HG03025 (cell line): ENCODE results near the gene MRPS27.

Experiments
- ATAC-seq: cut with Tn5 transposase; IDR thresholded peaks from one replicate; pipeline ENCODE4 v1.9.1; 2021; ENCODE audit warnings: mild to moderate bottlenecking, moderate library complexity; ENCODE audit not compliant: unreplicated experiment, low FRiP score

MRPS27 gene

DNA sequence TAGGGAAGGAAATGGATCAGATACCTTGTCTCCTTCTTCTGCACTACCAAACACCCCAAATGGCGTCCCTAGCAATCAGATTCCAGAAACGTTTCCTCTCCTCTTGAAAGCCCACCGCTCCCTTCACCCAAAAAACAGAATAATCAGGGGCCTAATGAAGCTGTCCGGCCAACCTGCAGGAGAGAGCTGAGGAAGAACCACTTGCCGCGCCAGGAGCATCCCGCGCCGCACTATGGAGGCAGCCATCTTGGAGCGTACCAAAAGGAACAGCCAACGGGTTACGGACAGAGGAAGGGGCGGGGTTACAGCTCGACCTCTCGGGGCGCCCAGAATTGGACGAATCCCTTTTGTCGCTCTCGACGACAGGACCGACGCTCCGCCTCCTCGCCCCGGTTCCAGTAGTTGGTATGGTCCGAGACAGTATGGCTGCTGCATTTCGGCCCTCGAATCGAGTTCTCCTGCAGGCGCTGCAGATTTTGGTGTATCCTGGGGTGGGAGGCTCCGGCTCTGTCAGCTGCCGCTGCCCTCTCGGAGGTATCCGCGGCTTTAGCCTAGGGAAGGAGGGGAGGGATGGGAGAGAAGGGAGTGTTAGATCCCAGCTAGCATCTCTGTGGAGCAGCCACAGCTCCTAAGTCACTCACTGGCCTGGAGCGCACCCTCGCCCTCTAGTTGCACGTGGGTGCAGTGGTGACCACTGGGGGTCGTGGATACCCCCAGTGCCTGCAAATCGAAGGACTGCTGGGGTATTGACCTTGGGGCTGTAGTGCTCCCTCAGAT is at the start of gene MRPS27, which contains the start of gene PTCD2:
Gene MRPS27, minus strand, starts transcription at position 265 of the 777 bp plus-strand sequence. Its CDS starts 19 bp downstream, at position 246.
Gene PTCD2, plus strand, starts transcription at position 398 of the 777 bp plus-strand sequence. Its CDS starts 10 bp downstream, at position 408.
- ATAC-seq, result peak; percentile 96

DNA sequence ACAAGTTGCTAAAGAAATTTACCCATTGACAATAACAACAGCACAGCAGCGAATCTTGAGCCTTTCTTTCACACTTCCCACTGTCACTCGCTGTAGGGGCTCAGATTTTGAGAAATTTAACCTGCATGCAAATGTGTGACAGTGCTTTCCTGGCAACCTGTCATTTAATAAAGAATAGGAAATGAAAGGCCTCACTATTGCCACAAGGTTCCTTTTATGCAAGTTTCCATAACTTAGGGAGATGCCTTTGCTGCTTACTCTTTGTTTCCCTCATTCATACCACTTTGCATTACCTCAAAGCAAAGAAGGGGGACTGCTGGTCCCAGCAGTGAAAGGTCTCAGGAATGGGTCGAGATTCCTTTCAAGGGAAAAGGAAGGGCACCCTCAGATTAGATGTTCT is 49.7 kb upstream of the MRPS27 start:
- no peak for ATAC-seq

DNA sequence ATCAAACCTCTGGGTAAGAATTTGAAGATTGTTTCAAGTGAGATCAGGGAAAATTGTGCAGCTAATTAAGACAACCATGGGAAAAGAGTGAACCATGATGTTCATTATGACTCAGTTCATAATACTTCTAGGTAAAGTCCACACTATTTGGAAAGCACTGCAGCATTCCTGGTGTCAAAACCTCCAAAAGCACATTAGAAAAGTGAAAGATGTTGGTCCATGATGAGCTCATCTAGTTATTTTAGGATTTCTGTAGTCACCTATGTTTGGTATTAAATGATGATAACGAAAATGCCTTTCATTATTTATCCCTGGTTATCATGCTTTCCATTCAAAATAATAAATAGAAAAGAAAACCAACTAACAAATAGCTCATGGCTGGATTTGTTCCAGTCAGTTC is 49.3 kb upstream of the MRPS27 start:
- no peak for ATAC-seq

DNA sequence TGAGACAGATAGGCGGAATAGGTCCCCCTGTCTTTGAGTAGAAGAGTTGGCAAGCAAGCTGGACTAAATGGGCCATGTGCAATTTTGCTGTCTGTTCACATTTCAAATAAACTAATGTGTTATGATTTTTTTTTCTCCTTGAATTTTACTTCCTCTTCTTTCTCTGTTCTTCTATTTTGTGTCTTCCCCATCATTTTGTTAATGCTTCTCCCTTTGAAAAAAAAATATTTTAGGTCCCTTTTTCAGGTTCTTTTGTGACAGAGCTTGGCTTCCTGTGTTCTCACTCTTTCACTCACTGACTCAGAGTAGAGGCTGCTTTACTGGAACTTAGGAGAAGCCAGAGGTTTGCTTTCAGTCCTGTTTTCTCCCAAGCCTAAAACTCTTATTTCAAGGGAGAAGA is 48.2 kb upstream of the MRPS27 start:
- ATAC-seq, result no peak

DNA sequence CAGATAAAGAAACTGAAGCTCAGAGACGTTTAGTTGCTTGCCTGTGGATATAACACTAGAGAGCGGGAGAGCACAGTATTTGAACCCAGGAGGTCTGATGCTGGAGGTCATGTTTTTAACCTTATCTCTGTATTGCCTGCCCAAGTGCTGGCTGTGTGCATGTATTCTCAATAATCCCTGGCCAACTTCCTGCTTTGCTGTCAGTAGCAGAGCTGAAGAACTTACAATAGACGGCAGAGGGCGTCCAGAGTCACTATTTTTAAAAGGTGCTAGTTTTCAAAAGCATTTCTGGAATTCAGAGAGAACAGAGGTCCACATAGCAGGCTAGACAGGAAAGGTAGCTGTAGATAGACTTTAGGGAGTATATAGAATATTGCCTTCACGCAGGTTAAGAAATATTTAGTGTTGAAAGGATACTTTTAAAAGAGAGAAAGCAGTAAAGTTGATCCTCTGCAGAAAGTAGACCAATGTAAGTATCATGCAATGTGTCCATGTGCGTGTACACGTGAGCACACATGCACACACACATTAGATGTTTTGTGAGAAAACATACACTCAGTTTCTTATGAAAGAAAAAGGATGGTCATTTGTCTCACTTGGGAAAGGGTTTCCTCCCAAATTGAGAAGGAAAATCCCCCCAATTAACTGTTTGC is 46.4 kb upstream of the MRPS27 start:
- ATAC-seq, result peak; percentile 72

DNA sequence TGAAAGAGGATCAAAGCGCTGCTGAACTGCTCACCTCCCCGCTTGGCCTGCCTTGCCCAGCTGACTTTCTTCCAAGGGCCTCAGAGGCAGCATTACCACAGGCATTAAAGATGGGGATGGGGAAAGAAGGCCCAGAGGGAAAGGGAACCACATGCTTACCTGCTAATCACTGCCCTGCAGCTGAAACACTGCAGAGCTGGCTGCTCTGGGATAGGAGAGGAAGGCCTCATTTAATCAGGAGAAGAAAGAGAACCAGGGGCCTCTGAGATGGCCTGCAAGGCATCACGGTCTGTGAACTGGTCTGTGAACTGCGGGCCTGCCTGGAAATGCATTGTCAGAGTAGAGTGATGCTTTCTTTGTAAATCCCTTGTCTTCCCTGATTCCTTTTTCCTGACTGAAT is 44.9 kb upstream of the MRPS27 start:
- no peak for ATAC-seq

DNA sequence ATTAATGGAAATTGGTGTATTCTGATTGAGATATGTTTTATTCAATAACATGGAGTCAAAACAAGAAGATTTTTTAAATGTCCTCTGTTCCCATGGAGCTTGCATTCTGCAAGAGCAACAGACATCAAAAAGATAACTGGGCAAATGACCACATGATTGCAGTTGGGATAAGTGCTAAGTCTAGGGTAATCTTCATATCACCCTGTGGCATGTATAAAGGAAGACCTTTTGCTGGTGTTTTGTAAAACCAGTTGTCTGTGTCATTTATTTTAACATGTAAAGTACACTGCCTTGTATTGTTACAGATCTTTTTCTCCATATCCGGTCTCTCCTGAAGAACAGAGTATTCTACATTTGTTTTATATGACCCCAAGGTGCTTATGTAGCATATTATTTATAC is 44.1 kb upstream of the MRPS27 start:
- ATAC-seq, result no peak

DNA sequence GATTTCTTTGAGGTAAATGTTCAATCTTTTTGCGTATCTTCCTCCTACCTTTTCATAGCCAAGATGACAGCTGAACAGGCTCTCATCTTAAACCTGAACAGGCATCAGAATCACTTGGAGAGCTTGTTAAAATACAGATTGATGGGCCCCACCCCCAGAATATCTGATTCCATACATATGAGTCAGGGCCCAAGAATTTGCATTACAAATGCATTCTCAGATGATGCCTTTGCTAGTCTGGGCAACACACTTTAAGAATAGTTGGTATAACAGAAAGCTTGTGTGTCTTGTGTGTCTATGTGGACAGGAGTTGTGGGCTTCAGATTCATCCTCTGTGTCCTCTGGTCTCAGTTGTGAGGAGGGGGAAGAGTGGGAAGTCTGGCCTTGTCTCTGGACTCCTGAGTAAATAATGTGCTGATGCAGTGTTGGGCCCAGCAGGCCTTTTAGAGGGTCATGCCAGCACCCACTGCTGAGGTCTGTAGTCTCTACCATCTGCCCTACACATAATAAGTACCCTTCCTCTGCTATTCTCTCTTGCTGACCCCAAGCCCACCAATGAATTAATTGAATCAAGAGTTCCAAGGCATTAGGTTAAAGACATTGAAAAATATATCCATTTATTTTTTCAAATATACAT is 43.2 kb upstream of the MRPS27 start:
- no peak for ATAC-seq

DNA sequence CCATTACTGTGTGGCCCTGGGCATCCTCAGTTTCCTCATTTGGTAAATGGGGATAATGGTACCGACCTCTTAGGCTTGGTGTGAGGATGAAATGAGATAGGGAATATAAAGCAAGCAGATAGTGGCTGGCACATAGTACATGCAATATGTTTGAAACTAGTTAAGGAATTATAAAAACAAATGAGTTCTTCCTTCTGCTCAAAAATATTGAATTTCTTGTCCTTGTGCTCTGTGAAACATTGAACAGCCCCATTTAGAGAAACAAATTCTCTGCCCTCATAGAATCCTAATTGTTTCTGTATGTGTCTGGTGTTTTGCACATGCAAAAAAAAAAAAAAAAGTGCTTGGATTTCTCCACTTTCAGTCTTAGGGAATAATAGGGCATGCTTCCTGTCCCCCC is 39.8 kb upstream of the MRPS27 start:
- no peak for ATAC-seq

DNA sequence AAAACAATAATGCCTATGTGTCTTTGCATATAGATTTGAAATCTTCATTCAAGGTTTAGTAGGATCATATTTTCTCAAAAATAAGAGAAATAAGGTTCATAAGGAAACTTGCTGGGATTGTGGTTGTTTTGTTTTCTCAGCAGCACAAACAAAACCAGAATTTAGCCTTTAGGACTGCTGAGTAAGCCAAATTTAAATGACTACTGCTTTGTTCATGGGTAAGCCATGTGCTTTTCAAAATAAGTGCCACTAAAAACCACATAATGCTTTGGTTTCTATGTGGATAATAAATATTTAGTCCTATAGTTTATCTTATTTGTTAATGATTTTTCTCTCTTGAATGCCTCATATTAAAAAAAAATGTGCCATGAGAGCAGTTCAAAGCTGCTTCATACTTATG is 38.9 kb upstream of the MRPS27 start:
- ATAC-seq, result no peak

DNA sequence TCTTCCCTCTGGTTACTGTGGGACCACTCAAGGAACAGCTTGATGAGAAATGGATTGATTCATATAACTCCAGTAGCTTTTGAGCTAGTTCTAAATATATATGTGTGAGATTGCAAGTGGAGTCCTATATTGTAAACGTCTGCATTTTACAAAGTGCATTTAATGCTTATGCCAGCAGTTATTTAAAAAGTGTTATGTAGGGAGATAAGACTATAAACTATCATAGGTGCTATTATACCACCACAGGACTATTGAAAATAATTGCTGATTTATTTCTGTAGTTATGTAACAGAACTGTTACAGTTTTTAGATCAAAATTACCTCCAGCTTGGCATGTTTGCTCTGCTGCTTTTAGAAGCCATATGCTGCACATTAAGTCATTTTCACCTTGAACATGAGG is 36.3 kb upstream of the MRPS27 start:
- ATAC-seq, result no peak

DNA sequence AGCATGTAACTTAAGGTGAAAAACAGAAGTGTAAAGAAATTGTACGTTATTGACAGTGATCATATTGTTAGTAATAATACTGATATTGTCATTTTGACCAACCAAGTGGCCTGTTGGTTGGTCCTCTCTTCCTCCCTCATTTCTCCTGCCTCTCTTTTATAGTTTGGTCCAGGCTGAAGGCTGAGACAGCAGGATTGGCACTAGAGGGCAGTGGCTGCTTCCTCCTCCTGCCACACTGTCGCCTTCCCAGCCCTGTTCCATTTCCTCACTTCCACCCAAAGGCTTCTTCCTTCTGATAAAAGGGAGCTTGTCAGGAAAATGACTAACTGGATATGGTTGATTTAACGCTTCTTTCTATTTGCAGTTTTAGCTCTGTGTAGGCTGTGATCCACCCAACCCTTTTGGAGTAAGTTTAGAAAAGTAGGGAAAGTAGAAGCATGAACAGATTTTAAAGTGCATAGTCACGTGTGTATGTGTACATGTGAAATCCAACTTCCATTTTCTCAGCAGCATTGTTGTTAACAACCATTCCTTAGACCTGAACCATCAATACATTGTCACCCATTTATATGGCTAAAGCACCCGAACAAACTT is 35.8 kb upstream of the MRPS27 start:
- ATAC-seq, result no peak

DNA sequence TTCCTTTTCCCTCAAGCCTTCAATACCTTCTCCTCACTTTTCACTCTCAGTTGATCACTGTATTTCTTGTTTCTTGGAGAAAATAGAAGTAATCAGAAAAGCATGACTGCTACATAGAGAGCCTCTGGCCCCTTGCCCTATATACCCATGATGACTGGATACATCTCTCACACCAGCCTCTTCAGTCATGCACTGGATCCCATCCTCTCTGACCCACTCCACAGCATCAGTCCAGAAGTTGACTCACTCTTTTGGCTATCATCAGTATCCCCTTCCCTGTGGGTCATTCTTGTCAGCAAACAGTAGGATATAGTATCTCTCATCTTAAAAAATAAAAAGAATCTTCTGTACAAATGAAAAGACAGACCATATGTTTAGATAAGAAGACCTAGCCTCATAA is 33.0 kb upstream of the MRPS27 start:
- ATAC-seq, result no peak

DNA sequence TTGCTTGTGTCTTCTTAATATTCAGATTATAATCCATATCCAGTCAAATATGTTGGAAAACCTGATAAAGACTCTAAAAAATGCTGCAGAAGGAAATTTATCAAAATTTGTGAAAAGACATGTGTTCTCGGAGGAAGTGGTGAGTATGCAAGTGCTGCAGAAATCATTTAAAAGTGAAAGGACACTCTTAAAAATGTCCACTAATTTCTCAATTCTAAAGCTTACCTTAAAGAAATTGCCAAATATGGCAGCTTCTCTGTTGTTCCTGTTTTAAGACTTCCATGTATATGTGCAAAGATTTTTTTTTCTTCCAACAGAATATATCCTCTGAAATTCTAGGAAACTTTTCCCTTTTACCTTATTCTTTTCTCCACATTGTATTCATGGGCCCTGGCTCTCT is 32.6 kb upstream of the MRPS27 start:
- no peak for ATAC-seq

DNA sequence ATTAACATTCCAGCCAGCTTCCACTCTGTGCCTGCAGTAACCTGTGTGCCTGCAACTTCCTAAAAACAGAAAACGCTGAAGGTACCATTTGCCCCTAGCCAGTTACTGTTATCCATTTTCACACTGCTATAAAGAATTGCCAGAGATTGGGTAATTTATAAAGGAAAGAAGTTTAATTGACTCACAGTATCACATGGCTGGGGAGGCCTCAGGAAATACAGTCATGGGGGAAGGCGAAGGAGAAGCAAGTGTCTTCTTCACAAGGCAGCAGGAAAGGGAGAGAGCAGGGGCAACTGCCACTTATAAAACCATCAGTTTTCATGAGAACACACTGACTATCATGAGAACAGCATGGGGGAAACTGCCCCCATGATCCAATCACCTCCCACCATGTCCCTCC is 31.3 kb upstream of the MRPS27 start:
- ATAC-seq, result no peak

DNA sequence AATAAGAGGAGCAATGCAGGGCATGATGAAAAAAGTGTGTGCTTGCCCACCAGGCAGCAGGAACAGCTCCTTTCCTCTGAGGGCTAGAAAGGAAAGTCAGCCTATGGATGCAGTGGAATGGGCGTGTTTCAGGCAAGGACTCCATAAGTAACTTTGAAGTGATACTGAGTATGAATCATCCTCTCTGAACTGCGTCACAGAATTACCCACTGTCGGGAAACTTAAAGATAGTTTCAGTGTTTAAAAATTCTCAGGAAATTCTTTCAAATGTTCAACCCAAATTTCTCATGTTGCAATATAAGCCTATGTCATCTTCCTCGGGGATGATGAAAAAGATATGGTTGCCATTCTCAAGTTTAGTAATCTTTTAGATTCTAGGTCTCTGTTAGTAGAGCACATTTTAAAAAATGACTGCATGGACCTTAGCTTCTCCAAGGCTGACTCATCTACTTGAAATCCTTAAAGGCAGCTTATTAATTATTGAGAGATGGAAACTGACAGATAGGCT is 27.8 kb upstream of the MRPS27 start:
- no peak for ATAC-seq

DNA sequence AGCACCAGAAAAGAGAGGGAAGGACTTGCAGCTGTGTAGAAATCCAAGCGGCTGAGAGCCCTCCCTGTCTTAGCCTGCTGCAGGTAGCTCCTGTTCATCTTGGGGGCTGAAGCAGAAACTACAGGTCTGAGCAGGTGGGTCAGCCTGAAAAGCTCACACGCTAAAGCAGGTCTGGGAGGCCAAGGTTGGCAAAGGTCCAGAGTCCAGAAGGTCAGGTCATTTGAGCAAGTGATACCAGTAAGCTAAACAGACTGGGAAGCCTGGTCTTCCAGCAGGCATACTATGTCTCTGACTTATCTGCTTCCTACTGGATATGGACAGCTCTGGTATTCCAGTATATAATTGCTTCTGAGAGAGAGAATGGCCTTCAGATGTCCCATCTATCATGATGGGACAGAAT is 26.4 kb upstream of the MRPS27 start:
- ATAC-seq, result no peak

DNA sequence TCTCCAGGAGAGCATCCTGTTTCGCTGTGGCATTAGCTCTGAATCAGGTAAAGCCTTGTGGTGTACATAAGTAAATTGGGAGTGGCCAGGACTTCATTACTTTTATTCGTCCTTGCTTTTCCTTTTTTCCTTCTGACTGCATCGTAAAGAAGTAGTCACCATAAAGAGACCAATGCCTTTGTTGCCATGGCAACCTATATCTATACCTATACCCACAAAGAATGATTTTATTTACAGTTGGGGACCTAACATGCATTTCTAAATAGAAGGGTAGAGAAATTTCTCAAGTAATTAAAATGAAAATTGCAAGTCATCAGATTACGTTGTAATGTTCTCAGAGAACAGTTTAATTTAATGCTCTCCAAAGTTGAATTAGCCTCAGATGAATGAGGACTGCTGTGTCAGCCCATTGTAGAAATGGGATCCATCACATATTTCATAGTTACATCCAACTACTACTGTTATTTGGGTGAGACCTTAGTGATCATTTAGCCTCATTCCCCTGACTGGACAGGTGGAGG is 18.7 kb upstream of the MRPS27 start:
- ATAC-seq, result no peak

DNA sequence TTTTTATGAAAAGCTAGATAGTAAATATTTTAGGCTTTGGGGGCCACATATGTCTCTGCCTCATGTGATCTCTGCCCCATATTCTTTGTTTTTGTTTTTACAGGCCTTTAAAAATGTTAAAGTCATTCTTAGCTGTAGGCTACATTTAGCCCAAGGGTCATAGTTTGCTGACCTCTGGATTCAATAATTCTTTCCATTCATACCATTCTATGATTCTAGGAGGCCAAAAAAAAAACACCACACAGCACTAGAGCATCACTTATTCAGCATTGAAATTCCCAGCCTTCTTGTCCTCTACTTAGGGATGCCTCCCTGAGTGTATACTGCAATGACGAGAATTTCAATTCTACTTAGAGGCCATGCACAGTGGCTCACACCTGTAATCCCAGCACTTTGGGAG is 17.1 kb upstream of the MRPS27 start:
- no peak for ATAC-seq

DNA sequence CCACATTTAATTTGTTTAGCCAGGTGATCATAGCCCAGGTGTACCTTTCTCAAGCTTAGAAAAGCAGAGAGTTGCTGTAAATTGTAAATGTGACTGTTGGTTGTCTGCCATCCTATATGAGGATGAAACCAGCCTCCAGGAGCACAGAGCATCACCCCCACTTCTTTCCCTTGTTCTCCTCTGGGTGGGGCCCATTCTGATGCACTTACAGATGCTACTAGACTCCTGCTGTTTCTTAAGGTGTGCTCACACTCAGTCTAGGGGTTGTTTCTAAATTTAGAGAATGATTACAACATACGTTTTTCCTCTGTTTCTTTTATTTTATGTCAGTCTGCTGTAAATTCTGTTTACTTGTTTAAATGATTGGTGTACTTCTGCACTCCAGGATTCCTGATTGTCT is 10.7 kb upstream of the MRPS27 start:
- ATAC-seq, result no peak

DNA sequence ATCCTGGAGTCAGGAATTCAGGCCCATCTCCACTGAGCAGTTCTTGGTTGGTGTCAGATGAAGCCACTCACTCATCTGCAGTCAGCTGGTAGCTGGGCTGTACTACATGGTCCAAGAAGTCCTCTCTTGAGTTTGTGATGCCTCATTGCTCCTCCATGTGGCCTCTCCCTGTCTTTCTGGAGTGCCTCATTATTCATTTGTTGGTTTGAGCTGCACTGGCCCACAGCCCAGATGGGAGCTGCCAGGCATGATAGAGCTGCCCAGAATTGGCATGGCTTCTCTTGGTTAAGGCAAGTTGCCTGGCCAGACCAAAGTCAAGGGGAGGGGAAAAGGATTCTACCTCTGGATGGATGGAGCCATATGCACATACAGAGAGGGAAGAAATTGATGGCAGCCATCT is 8.1 kb upstream of the MRPS27 start:
- no peak for ATAC-seq
